ENCODE results near the gene SPART. TPM values are rescaled to one million over a fixed set of nuclear protein-coding genes. Genes with fewer than 3 reads are reported as not detected.

Gene SPART
- polyA plus RNA-seq, 3 donors, result 7.6 to 52.0 (median 33.5) TPM

- WGBS, 3 donors, result 43 to 45% (median 44%) methylated on average over 6 of the region's 6 CpGs
- H3K27ac ChIP-seq (ENCODE audit: low read depth, low read length), result no peak overlapping the region
Observed at GRCh38 chr13:36282821-36283432, 63.3 kb downstream of the SPART start.

GRCh38 chr13:36275190-36276002 is 70.8 kb downstream of the SPART start:
- WGBS, 3 donors, result 66 to 80% (median 70%) methylated on average over 3 of the region's 3 CpGs
- no peak overlapping the region for H3K27ac ChIP-seq (ENCODE audit: low read depth, low read length)

- 91 to 96% (median 95%) methylated on average over 2 of the region's 2 CpGs for WGBS, 3 donors
- no peak overlapping the region for H3K27ac ChIP-seq (ENCODE audit: low read depth, low read length)
Observed at GRCh38 chr13:36273431-36273830, 72.8 kb downstream of the SPART start.

- no peak overlapping the region for H3K27ac ChIP-seq (ENCODE audit: low read depth, low read length)
Observed at GRCh38 chr13:36261976-36262375, 84.2 kb downstream of the SPART start.

GRCh38 chr13:36261011-36261410 is 85.2 kb downstream of the SPART start:
- WGBS, 3 donors, result 84 to 94% (median 88%) methylated on average over 3 of the region's 3 CpGs
- no peak overlapping the region for H3K27ac ChIP-seq (ENCODE audit: low read depth, low read length)

GRCh38 chr13:36259361-36260137 is 86.6 kb downstream of the SPART start:
- 88 to 90% (median 90%) methylated on average over 8 of the region's 8 CpGs for WGBS, 3 donors
- H3K27ac ChIP-seq (ENCODE audit: low read depth, low read length), result no peak overlapping the region

GRCh38 chr13:36258831-36259230 is 87.4 kb downstream of the SPART start:
- 70 to 86% (median 84%) methylated on average over 8 of the region's 8 CpGs for WGBS, 3 donors
- H3K27ac ChIP-seq (ENCODE audit: low read depth, low read length), result no peak overlapping the region

Other genes starting within 250 kb of the SPART start
- gene DCLK1, start 215.0 kb downstream of the SPART start, polyA plus RNA-seq, result 100 to 1,000 TPM in 1 of 3 donors, 1 to 10 TPM in 2; 1.2 to 113 (median 7.3) TPM
- under 1 TPM in 2 of 3 donors, not detected in 1; 0.04 to 0.07 TPM for gene SOHLH2, start 131.8 kb downstream of the SPART start, polyA plus RNA-seq
- under 1 TPM; 0.21 to 0.79 (median 0.24) TPM for gene CCDC169, start 48.6 kb downstream of the SPART start, polyA plus RNA-seq
- under 1 TPM in 2 of 3 donors, not detected in 1; 0.24 to 0.34 TPM for gene CCNA1, start 86.1 kb upstream of the SPART start, polyA plus RNA-seq

Data from adipose tissue (tissue), 3 donors.